Measurements from ENCODE around the gene TTC34. TPM values are rescaled to one million over a fixed set of nuclear protein-coding genes. Genes with fewer than 3 reads are reported as not detected.

The TTC34 gene
- total and polyA plus RNA-seq, 2 of the 4 experiments (the other 2 are of a cell fraction): under 0.01 to 0.09 TPM

DNA sequence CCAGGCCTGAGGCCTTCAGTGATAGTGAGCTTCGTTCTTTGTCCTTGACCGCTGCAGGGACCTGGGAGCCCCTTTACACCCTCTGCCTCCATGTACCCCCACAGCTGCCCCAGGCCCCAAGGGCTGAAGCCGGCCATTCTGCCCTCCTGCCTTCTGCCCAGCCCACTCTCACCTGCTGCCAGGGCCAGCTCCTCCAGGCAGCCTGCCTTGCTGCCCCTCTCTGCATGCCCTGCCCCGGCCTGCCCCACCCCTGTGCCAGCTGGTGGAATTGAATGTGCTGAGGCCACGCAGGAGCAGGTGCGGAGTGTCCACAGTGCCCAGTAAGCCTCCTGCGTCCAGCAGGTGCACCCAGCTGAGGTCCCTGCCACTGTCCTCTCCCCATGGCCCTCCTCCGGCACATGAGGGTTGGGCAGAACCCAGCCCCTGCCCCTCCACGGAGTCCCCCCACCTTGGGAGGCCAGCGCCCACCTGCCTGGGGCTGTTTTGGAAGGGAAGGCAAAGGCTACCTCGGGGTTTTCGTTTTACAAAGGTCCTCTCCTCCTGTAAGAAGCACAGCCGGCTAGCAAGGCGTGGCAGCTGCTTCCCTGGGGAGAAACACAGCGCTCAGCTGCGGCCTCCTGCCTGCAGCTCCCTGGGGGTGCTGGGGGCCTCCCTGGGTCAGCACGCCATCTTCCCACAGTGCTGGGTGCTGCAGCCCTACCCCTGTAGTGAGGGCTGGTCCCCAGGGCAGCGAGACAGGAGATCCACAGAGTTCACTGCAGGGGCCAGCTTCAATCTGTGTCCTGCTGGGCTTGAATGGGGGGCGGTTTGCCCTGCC lies 189.7 kb downstream of the TTC34 start:
- Histone ChIP-seq H3K36me3 (ENCODE audit: control insufficient read depth, insufficient read depth, low read length) (no peaks in the 10 kb centered on the region), H3K9me3 (ENCODE audit: control insufficient read depth, insufficient read depth, low read length) (0 out of 2 replicates have a peak, but pooled peaks cover 1% of the 10 kb centered on the region), H4K5ac (ENCODE audit: low read depth, low read length) (no peak overlapping the region), H3K18ac (ENCODE audit: low read depth, low read length) (no peak overlapping the region), H3K4me3 (ENCODE audit: insufficient read depth, low read depth, low read length) (no peak overlapping the region), H3K23ac (ENCODE audit: low read depth, low read length) (no peak overlapping the region), H3K27me3 (ENCODE audit: control insufficient read depth, insufficient read depth, low read length) (no peaks in the 10 kb centered on the region; the same call in 1 of the 2 replicates), H3K27ac (ENCODE audit: insufficient read depth, low read length) (no peak overlapping the region), H3K56ac (ENCODE audit: extremely low read depth, insufficient read depth, low read length) (no peak overlapping the region), H3K4me2 (ENCODE audit: low read depth, low read length) (no peak overlapping the region), H4K20me1 (ENCODE audit: insufficient read depth, low read length) (no peaks in the 10 kb centered on the region), H3K9ac (ENCODE audit: low read depth, low read length) (no peak overlapping the region), H2AK5ac (ENCODE audit: low read depth, low read length) (no peak overlapping the region), H3K4ac (ENCODE audit: low read depth, low read length) (no peak overlapping the region), H2AFZ (replicated peaks; ENCODE audit: low read length, poor library complexity) (no peak overlapping the region), H2BK15ac (ENCODE audit: low read depth, low read length) (no peak overlapping the region), H2AK9ac (replicated peaks; ENCODE audit: low read depth, low read length, poor library complexity) (no peak overlapping the region), H3K9me1 (ENCODE audit: insufficient read depth, low read length) (no peaks in the 10 kb centered on the region), H3K79me1 (ENCODE audit: low read depth in 1 of 2, low read length in 2 of 2) (no peaks in the 10 kb centered on the region), H2BK20ac (ENCODE audit: low read depth, low read length) (no peak overlapping the region), H4K8ac (ENCODE audit: low read depth in 2 of 2, low read length in 2 of 2) (no peak overlapping the region), H2BK120ac (ENCODE audit: low read depth, low read length) (no peak overlapping the region), H3K4me1 (ENCODE audit: control insufficient read depth, insufficient read depth, low read length) (no peaks in the 10 kb centered on the region), H4K91ac (ENCODE audit: insufficient read depth, low read depth, low read length) (no peak overlapping the region), H2BK5ac (ENCODE audit: low read depth, low read length, poor library complexity, severe bottlenecking) (no peak overlapping the region), H3K14ac (replicated peaks; ENCODE audit: low read depth, low read length) (no peak overlapping the region)
- in situ Hi-C loops (cut with MboI; ENCODE audit: low sequenced_read_pairs) (no loop called here), intact Hi-C loops (cut with micrococcal nuclease) (loop anchor here (1.0 kb wide), 1 partner anchor 25 kb away; no protein-coding TSS in a partner anchor), dilution Hi-C loops (cut with HindIII; ENCODE audit: low sequenced_read_pairs, unreplicated experiment) (no loop called here)
- ChIA-PET CTCF (no interaction called here), POLR2A (ENCODE audit: unreplicated experiment) (no interaction called here)
- ATAC-seq (ENCODE audit: low read depth) (no peak), DNase-seq (no peak)
- BruUV-seq (replicated peaks): no TSS peak
- WGBS, 2 experiments (ENCODE audit: extremely low coverage in 2 of 2, insufficient read length in 1 of 2): 86% methylated on average over 7 of the region's 19 CpGs; no CpG with 5 or more reads in 1 of the 2 experiments
- TF ChIP-seq MXI1 (IDR thresholded peaks at IDR 0.05; ENCODE audit: borderline replicate concordance, low read depth, low read length): no peak
- TF ChIP-seq CTCF (conservative IDR thresholded peaks at IDR 0.05; ENCODE audit: low read depth, low read length): no peak
- no peak for TF ChIP-seq POLR2A (IDR thresholded peaks at IDR 0.05; ENCODE audit: low read depth, low read length)
- no peak for TF ChIP-seq RAD21 (IDR thresholded peaks at IDR 0.05; ENCODE audit: low read length)
- TF ChIP-seq CHD1 (IDR thresholded peaks at IDR 0.05; ENCODE audit: low read depth, low read length): no peak
- no peak for TF ChIP-seq RCOR1 (IDR thresholded peaks at IDR 0.05; ENCODE audit: insufficient replicate concordance, low read length)
- TF ChIP-seq MAFK (IDR thresholded peaks at IDR 0.05; ENCODE audit: low read depth, low read length): no peak
- no peak for TF ChIP-seq MAZ (IDR thresholded peaks at IDR 0.05; ENCODE audit: borderline replicate concordance, low read depth, low read length)
- no peak for TF ChIP-seq NFE2L2 (IDR thresholded peaks at IDR 0.05; ENCODE audit: low read depth, low read length)
- TF ChIP-seq RFX5 (IDR thresholded peaks at IDR 0.05; ENCODE audit: low read depth, low read length): no peak
